ENCODE measurements around the gene PLK5.

Gene PLK5

GRCh38 chr19:1580382-1580781, 56.5 kb downstream of the PLK5 start:
- no peaks in the 10 kb centered on the region for H3K27me3 Mint-ChIP-seq (ENCODE audit: low read depth)
- no peak for TF ChIP-seq CTCF (IDR thresholded peaks at IDR 0.05; ENCODE audit: unreplicated experiment in 3 of 3)

GRCh38 chr19:1580957-1581356, 57.1 kb downstream of the PLK5 start:
- no peak overlapping the region for H3K4me3 Mint-ChIP-seq
- peaks cover 55% of the 10 kb centered on the region for H3K36me3 Mint-ChIP-seq (ENCODE audit: low read depth)
- TF ChIP-seq CTCF (IDR thresholded peaks at IDR 0.05; ENCODE audit: unreplicated experiment in 3 of 3): no peak
- H3K9me3 Mint-ChIP-seq: no peaks in the 10 kb centered on the region
- no peak overlapping the region for H3K27ac Mint-ChIP-seq
- no peaks in the 10 kb centered on the region for H3K27me3 Mint-ChIP-seq (ENCODE audit: low read depth)
- H3K4me1 Mint-ChIP-seq: no peaks in the 10 kb centered on the region

More at GRCh38 chr19:1580382-1580781, 56.5 kb downstream of the PLK5 start:
- H3K36me3 Mint-ChIP-seq (ENCODE audit: low read depth): peaks cover 53% of the 10 kb centered on the region
- H3K4me1 Mint-ChIP-seq: no peaks in the 10 kb centered on the region
- no peak overlapping the region for H3K4me3 Mint-ChIP-seq
- H3K9me3 Mint-ChIP-seq: no peaks in the 10 kb centered on the region
- H3K27ac Mint-ChIP-seq: no peak overlapping the region

- Mint-ChIP-seq H3K27ac (no peak overlapping the region), H3K9me3 (no peaks in the 10 kb centered on the region), H3K4me1 (no peaks in the 10 kb centered on the region), H3K4me3 (no peak overlapping the region), H3K27me3 (ENCODE audit: low read depth) (no peaks in the 10 kb centered on the region), H3K36me3 (ENCODE audit: low read depth) (peaks cover 60% of the 10 kb centered on the region)
- TF ChIP-seq CTCF (IDR thresholded peaks at IDR 0.05; ENCODE audit: unreplicated experiment in 3 of 3): no peak
These were observed 58.3 kb downstream of the PLK5 start for GRCh38 chr19:1582201-1582600.

- Mint-ChIP-seq H3K4me1 (no peaks in the 10 kb centered on the region), H3K27me3 (ENCODE audit: low read depth) (no peaks in the 10 kb centered on the region), H3K4me3 (no peak overlapping the region), H3K9me3 (no peaks in the 10 kb centered on the region), H3K27ac (no peak overlapping the region), H3K36me3 (ENCODE audit: low read depth) (peaks cover 64% of the 10 kb centered on the region)
- no peak for TF ChIP-seq CTCF (IDR thresholded peaks at IDR 0.05; ENCODE audit: unreplicated experiment in 3 of 3)
These were observed 60.8 kb downstream of the PLK5 start for GRCh38 chr19:1584500-1585242.

GRCh38 chr19:1585243-1585580, 61.3 kb downstream of the PLK5 start:
- Mint-ChIP-seq H3K36me3 (ENCODE audit: low read depth) (peaks cover 59% of the 10 kb centered on the region), H3K4me3 (no peak overlapping the region), H3K4me1 (no peaks in the 10 kb centered on the region), H3K9me3 (no peaks in the 10 kb centered on the region), H3K27ac (no peak overlapping the region), H3K27me3 (ENCODE audit: low read depth) (no peaks in the 10 kb centered on the region)
- no peak for TF ChIP-seq CTCF (IDR thresholded peaks at IDR 0.05; ENCODE audit: unreplicated experiment in 3 of 3)
